Measurements from ENCODE around the gene KCTD10. TPM values are rescaled to one million over a fixed set of nuclear protein-coding genes. Genes with fewer than 3 reads are reported as not detected.

KCTD10 gene
- total and polyA plus RNA-seq, 9 of the 15 experiments (the other 6 are each of a cell fraction or from before 2014, with no cell fraction given) = 1.9 to 37.5 (median 15.7) TPM

DNA sequence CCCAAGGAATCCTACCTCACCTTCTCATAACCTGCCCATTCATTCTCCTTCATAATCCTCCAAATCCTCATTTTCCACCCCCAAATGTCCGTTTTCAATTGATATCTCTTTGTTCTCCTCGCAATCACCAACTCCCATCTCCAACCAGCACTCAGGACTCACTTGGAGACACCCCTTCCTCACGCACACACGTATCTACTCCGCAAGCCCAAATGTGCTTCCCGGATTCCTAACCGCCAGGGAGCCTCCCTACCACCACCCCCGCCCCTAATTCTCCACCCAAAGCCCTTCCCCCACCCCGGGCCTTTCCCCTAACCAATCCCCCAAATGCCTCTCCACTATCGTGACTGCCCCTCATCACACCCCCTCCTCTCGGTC is 304 bp downstream of the KCTD10 start:
- peak overlapping the region; percentile 88 for H3K4me2 ChIP-seq (ENCODE audit: insufficient read depth, low read length)
- ATAC-seq (peak; percentile 9), DNase-seq (ENCODE audit: extremely low read depth in 1 of 4, low spot score in 3 of 4) (no peak), FAIRE-seq (no peak)
- ChIA-PET POLR2A (interaction anchor here (0.7 to 1.3 kb wide), 7 partner anchors 9 to 87 kb away, joined by 3 to 5 read pairs (median 3); no protein-coding TSS in a partner anchor), CTCF (ENCODE audit: low intra/inter-chr PET ratio) (no interaction called here)
- H3K79me2 ChIP-seq (ENCODE audit: control insufficient read depth, insufficient read depth, low read length) = peaks cover 66% of the 10 kb centered on the region
- H3K9me1 ChIP-seq (ENCODE audit: control insufficient read depth, insufficient read depth, low read length) = peaks cover 4% of the 10 kb centered on the region
- H3K27ac ChIP-seq (ENCODE audit: extremely low read depth, low read depth, low read length) = peak overlapping the region; percentile 98
- peaks cover 9 to 13% of the 10 kb centered on the region in 2 experiments; a peak in 4 of 5 replicates for H3K4me1 ChIP-seq (replicated peaks in 1 of 2; ENCODE audit: control insufficient read depth in 2 of 2, insufficient read depth in 2 of 2, low read length in 2 of 2)
- intact Hi-C loops (cut with micrococcal nuclease) = loop anchor here (5.0 kb wide), 1 partner anchor 44 kb away; no protein-coding TSS in a partner anchor
- H3K27me3 ChIP-seq (ENCODE audit: control insufficient read depth in 2 of 2, insufficient read depth in 2 of 2, low read length in 2 of 2) = no peaks in the 10 kb centered on the region
- in situ Hi-C loops (cut with MboI) = no loop called here
- no TSS peak for BruUV-seq (replicated peaks)
- 1% methylated on average over 7 of the region's 11 CpGs for WGBS (ENCODE audit: insufficient coverage, low coverage, missing lambda C conversion rate)
- H4K20me1 ChIP-seq (replicated peaks; ENCODE audit: control insufficient read depth, insufficient read depth, low read length) = 0 out of 2 replicates have a peak, but pooled peaks cover 7% of the 10 kb centered on the region
- H3K9me3 ChIP-seq (replicated peaks; ENCODE audit: control insufficient read depth, insufficient read depth, low read depth, low read length) = no peaks in the 10 kb centered on the region
- no peaks in the 10 kb centered on the region for H3K36me3 ChIP-seq (ENCODE audit: control insufficient read depth, insufficient read depth, low read length)
- peak overlapping the region; percentile 76 for H3K4me3 ChIP-seq
- peak overlapping the region; percentile 95 for H2AFZ ChIP-seq (ENCODE audit: low read depth, low read length)
- peak overlapping the region; percentile 96 to 100 for H3K9ac ChIP-seq (ENCODE audit: insufficient read depth in 1 of 2, low read depth in 2 of 2, low read length in 2 of 2)
- TF ChIP-seq EHMT2 (IDR thresholded peaks at IDR 0.05) (no peak), ELF4 (CRISPR knock-in tag; IDR thresholded peaks at IDR 0.05) (0 out of 2 replicates have a peak, but pooled peaks have one; percentile 35), JUN (IDR thresholded peaks at IDR 0.05; ENCODE audit: borderline replicate concordance, low read depth, low read length) (no peak), JUN (CRISPR knock-in tag; IDR thresholded peaks at IDR 0.05; ENCODE audit: borderline replicate concordance) (no peak), DPF2 (IDR thresholded peaks at IDR 0.05) (peak; percentile 36; the same call in 1 of the 2 replicates), SMARCE1 (IDR thresholded peaks at IDR 0.05) (peak; percentile 27; the same call in 1 of the 2 replicates), DMBX1 (CRISPR knock-in tag; IDR thresholded peaks at IDR 0.05; ENCODE audit: borderline replicate concordance) (no peak), HIVEP1 (CRISPR knock-in tag; IDR thresholded peaks at IDR 0.05) (no peak), CREM (IDR thresholded peaks at IDR 0.05; ENCODE audit: low read depth) (no peak), HDAC1 (IDR thresholded peaks at IDR 0.05) (peak in 1 of 2 experiments; percentile 67; a peak in 1 of 4 replicates), ZNF146 (CRISPR knock-in tag; IDR thresholded peaks at IDR 0.05; ENCODE audit: unreplicated experiment) (no peak), MTF1 (CRISPR knock-in tag; IDR thresholded peaks at IDR 0.05; ENCODE audit: borderline replicate concordance) (no peak)
- TF ChIP-seq, protein P1, sequence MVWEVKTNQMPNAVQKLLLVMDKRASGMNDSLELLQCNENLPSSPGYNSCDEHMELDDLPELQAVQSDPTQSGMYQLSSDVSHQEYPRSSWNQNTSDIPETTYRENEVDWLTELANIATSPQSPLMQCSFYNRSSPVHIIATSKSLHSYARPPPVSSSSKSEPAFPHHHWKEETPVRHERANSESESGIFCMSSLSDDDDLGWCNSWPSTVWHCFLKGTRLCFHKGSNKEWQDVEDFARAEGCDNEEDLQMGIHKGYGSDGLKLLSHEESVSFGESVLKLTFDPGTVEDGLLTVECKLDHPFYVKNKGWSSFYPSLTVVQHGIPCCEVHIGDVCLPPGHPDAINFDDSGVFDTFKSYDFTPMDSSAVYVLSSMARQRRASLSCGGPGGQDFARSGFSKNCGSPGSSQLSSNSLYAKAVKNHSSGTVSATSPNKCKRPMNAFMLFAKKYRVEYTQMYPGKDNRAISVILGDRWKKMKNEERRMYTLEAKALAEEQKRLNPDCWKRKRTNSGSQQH (CRISPR knock-in tag; IDR thresholded peaks at IDR 0.05) = peak; percentile 63; the same call in 1 of the 2 replicates
- TF ChIP-seq, protein P2, sequence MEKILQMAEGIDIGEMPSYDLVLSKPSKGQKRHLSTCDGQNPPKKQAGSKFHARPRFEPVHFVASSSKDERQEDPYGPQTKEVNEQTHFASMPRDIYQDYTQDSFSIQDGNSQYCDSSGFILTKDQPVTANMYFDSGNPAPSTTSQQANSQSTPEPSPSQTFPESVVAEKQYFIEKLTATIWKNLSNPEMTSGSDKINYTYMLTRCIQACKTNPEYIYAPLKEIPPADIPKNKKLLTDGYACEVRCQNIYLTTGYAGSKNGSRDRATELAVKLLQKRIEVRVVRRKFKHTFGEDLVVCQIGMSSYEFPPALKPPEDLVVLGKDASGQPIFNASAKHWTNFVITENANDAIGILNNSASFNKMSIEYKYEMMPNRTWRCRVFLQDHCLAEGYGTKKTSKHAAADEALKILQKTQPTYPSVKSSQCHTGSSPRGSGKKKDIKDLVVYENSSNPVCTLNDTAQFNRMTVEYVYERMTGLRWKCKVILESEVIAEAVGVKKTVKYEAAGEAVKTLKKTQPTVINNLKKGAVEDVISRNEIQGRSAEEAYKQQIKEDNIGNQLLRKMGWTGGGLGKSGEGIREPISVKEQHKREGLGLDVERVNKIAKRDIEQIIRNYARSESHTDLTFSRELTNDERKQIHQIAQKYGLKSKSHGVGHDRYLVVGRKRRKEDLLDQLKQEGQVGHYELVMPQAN (IDR thresholded peaks at IDR 0.05; ENCODE audit: borderline replicate concordance) = 0 out of 2 replicates have a peak, but pooled peaks have one; percentile 38
- TF ChIP-seq, protein P3, sequence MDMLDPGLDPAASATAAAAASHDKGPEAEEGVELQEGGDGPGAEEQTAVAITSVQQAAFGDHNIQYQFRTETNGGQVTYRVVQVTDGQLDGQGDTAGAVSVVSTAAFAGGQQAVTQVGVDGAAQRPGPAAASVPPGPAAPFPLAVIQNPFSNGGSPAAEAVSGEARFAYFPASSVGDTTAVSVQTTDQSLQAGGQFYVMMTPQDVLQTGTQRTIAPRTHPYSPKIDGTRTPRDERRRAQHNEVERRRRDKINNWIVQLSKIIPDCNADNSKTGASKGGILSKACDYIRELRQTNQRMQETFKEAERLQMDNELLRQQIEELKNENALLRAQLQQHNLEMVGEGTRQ (CRISPR knock-in tag; IDR thresholded peaks at IDR 0.05) = no peak
- TF ChIP-seq, protein P4, sequence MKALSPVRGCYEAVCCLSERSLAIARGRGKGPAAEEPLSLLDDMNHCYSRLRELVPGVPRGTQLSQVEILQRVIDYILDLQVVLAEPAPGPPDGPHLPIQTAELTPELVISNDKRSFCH (CRISPR knock-in tag; IDR thresholded peaks at IDR 0.05) = no peak
- TF ChIP-seq, protein P4 (tag; IDR thresholded peaks at IDR 0.05) = no peak
- TF ChIP-seq, protein P5, sequence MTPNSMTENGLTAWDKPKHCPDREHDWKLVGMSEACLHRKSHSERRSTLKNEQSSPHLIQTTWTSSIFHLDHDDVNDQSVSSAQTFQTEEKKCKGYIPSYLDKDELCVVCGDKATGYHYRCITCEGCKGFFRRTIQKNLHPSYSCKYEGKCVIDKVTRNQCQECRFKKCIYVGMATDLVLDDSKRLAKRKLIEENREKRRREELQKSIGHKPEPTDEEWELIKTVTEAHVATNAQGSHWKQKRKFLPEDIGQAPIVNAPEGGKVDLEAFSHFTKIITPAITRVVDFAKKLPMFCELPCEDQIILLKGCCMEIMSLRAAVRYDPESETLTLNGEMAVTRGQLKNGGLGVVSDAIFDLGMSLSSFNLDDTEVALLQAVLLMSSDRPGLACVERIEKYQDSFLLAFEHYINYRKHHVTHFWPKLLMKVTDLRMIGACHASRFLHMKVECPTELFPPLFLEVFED (CRISPR knock-in tag; conservative IDR thresholded peaks at IDR 0.05) = 0 out of 2 replicates have a peak, but pooled peaks have one; percentile 34
